GM18508 (cell line): ENCODE measurements around the gene MCMBP.
"Not testable (repeated sequence)": the region's sequence is repeated elsewhere in the genome, so short reads cannot be mapped to it uniquely, and the experiment has no call there.

Source experiments
- ATAC-seq: cut with Tn5 transposase; IDR thresholded peaks from one replicate; pipeline ENCODE4 v1.9.1; 2021; ENCODE audit warnings: moderate number of reproducible peaks; ENCODE audit not compliant: insufficient read depth, unreplicated experiment

MCMBP gene

GRCh38 chr10:119883901-119884611 lies 11.4 kb upstream of the MCMBP start:
- not testable (repeated sequence) for ATAC-seq

GRCh38 chr10:119878524-119878923 lies 5.9 kb upstream of the MCMBP start:
- no peak for ATAC-seq

GRCh38 chr10:119872860-119873681 lies 428 bp upstream of the MCMBP start:
- ATAC-seq, result peak; percentile 44

- ATAC-seq, result peak; percentile 23
These were observed 598 bp downstream of the MCMBP start for GRCh38 chr10:119871881-119872609.

GRCh38 chr10:119869398-119869797 lies 3.2 kb downstream of the MCMBP start:
- ATAC-seq, result not testable (repeated sequence)

- no peak for ATAC-seq
These were observed 5.3 kb downstream of the MCMBP start for GRCh38 chr10:119867317-119867716.

GRCh38 chr10:119865699-119866240 lies 6.9 kb downstream of the MCMBP start:
- ATAC-seq, result no peak

GRCh38 chr10:119863951-119864565 lies 8.6 kb downstream of the MCMBP start:
- ATAC-seq, result no peak

- no peak for ATAC-seq
These were observed 10.1 kb downstream of the MCMBP start for GRCh38 chr10:119862524-119862923.

GRCh38 chr10:119860866-119861607 lies 11.6 kb downstream of the MCMBP start:
- no peak for ATAC-seq

- ATAC-seq, result no peak
These were observed 13.0 kb downstream of the MCMBP start for GRCh38 chr10:119859420-119860258.

GRCh38 chr10:119858063-119858462 lies 14.6 kb downstream of the MCMBP start:
- no peak for ATAC-seq

GRCh38 chr10:119853574-119853973 lies 19.1 kb downstream of the MCMBP start:
- no peak for ATAC-seq

GRCh38 chr10:119852822-119853221 lies 19.8 kb downstream of the MCMBP start:
- no peak for ATAC-seq

GRCh38 chr10:119852277-119852676 lies 20.4 kb downstream of the MCMBP start:
- ATAC-seq, result no peak

GRCh38 chr10:119849944-119850343 lies 22.7 kb downstream of the MCMBP start:
- no peak for ATAC-seq

GRCh38 chr10:119849031-119849789 lies 23.4 kb downstream of the MCMBP start:
- no peak for ATAC-seq

- no peak for ATAC-seq
These were observed 27.0 kb downstream of the MCMBP start for GRCh38 chr10:119845656-119846055.
